Measurements from ENCODE around the gene ARHGEF19.

DNA sequence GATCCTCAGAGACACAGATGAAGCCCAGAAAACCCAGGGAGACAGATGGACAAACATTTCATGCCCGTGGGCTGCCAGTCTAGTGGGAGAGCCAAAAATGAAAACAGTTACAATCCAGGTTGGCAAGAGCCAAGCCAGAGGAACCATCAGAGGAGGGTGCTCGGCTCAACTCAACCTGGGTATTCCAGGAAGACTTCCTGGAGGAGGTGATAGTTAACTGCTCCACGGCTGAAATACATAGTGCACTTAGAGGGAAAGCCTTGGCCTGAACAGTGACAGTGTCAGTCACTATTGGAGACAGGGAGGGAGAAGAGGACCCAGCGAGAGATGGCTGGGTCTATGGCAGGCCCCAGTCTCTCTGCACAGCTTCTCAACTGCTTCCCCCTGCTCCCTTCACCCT, 1.9 kb downstream of the ARHGEF19 start:
- TF ChIP-seq, protein P1, sequence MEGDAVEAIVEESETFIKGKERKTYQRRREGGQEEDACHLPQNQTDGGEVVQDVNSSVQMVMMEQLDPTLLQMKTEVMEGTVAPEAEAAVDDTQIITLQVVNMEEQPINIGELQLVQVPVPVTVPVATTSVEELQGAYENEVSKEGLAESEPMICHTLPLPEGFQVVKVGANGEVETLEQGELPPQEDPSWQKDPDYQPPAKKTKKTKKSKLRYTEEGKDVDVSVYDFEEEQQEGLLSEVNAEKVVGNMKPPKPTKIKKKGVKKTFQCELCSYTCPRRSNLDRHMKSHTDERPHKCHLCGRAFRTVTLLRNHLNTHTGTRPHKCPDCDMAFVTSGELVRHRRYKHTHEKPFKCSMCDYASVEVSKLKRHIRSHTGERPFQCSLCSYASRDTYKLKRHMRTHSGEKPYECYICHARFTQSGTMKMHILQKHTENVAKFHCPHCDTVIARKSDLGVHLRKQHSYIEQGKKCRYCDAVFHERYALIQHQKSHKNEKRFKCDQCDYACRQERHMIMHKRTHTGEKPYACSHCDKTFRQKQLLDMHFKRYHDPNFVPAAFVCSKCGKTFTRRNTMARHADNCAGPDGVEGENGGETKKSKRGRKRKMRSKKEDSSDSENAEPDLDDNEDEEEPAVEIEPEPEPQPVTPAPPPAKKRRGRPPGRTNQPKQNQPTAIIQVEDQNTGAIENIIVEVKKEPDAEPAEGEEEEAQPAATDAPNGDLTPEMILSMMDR (IDR thresholded peaks at IDR 0.05; ENCODE audit: insufficient read depth, low read length), result no peak
- TF ChIP-seq GABPA (IDR thresholded peaks at IDR 0.05; ENCODE audit: low read depth), result no peak
